GM23248 (cell line): ENCODE data around the gene TFEC. TPM values are rescaled to one million over a fixed set of nuclear protein-coding genes. Genes with fewer than 3 reads are reported as not detected.
"Not testable (repeated sequence)": the region's sequence is repeated elsewhere in the genome, so short reads cannot be mapped to it uniquely, and the experiment has no call there.

Experiments used
- DNase-seq: peaks from one replicate; pipeline ENCODE4 v3.0.0-alpha.2; 2015
- H2AFZ ChIP-seq: fragments of 200-600 bp; sonication (generic); 2 replicates; pipeline ENCODE4 v1.6.1; 2016; ENCODE audit warnings: antibody characterized with exemption
- H3F3A ChIP-seq: fragments of 200-600 bp; sonication (generic); 2 replicates; pipeline ENCODE4 v1.6.1; 2016; ENCODE audit warnings: mild to moderate bottlenecking, antibody characterized with exemption, mixed run types; ENCODE audit not compliant: insufficient read depth
- H3K27ac ChIP-seq: fragments of 200-600 bp; sonication (generic); 2 replicates; pipeline ENCODE4 v1.5.1; 2016; ENCODE audit warnings: mild to moderate bottlenecking
- H3K27me3 ChIP-seq: fragments of 200-600 bp; sonication (generic); replicated peaks from 2 replicates; pipeline ENCODE4 v1.6.1; 2016; ENCODE audit warnings: mild to moderate bottlenecking; ENCODE audit not compliant: insufficient read depth
- H3K36me3 ChIP-seq: fragments of 200-600 bp; sonication (generic); 2 replicates; pipeline ENCODE4 v1.6.1; 2016; ENCODE audit warnings: low read depth, mild to moderate bottlenecking
- H3K4me1 ChIP-seq: fragments of 200-600 bp; sonication (generic); 2 replicates; pipeline ENCODE4 v1.6.1; 2016; ENCODE audit warnings: mild to moderate bottlenecking; ENCODE audit not compliant: insufficient read depth
- H3K4me2 ChIP-seq: fragments of 200-600 bp; sonication (generic); one replicate; pipeline ENCODE4 v1.6.1; 2016; ENCODE audit warnings: mild to moderate bottlenecking; ENCODE audit not compliant: unreplicated experiment
- H3K4me3 ChIP-seq: fragments of 200-600 bp; sonication (generic); 2 replicates; pipeline ENCODE4 v1.5.1; 2016; ENCODE audit warnings: mild to moderate bottlenecking
- H3K79me2 ChIP-seq: fragments of 200-600 bp; sonication (generic); 2 replicates; pipeline ENCODE4 v1.6.1; 2016; ENCODE audit warnings: mild to moderate bottlenecking; ENCODE audit not compliant: insufficient read depth
- H3K9ac ChIP-seq: fragments of 200-600 bp; sonication (generic); 2 replicates; pipeline ENCODE4 v1.6.1; 2016; ENCODE audit warnings: mild to moderate bottlenecking
- H3K9me2 ChIP-seq: fragments of 200-600 bp; sonication (generic); 2 replicates; pipeline ENCODE4 v1.6.1; 2016; ENCODE audit warnings: mixed run types, mild to moderate bottlenecking, moderate library complexity; ENCODE audit not compliant: insufficient read depth
- H3K9me3 ChIP-seq: fragments of 200-600 bp; sonication (generic); one replicate; pipeline ENCODE4 v1.6.1; 2017; ENCODE audit warnings: low read depth
- H4K20me1 ChIP-seq: fragments of 200-600 bp; sonication (generic); 2 replicates; pipeline ENCODE4 v1.6.0; 2016; ENCODE audit not compliant: insufficient read depth
- EZH2 ChIP-seq: fragments of 200-600 bp; sonication (generic); IDR thresholded peaks from 2 replicates; pipeline ENCODE4 v1.6.1; 2018; ENCODE audit warnings: antibody characterized with exemption, mild to moderate bottlenecking; ENCODE audit not compliant: insufficient read depth, poor library complexity, severe bottlenecking
- EZH2phosphoT487 ChIP-seq: fragments of 200-600 bp; sonication (generic); IDR thresholded peaks from 2 replicates; pipeline ENCODE4 v1.6.1; 2018; ENCODE audit warnings: antibody characterized with exemption, moderate library complexity, mild to moderate bottlenecking, low read depth; ENCODE audit not compliant: insufficient read depth
- WGBS, 2 experiments: methylation state at CpG; one replicate each; pipeline ENCODE4 v1.1.6; 2015 to 2017; ENCODE audit warnings: low lambda C conversion rate in 2 of 2, low coverage in 1 of 2; ENCODE audit errors: missing lambda C conversion rate in 2 of 2; 5-methylcytosine and 5-hydroxymethylcytosine counted together
- in situ Hi-C: fragments of 300-500 bp; cut with MboI; formaldehyde crosslinking; loops from 2 replicates; pipeline ENCODE4 v1.15.0; 2020
- polyA plus RNA-seq: library from polyadenylated mRNA; unstranded; fragments of >200 nt; fragmentation: Nextera tagmentation; extraction: Ambion mirVana; gene quantifications from 2 replicates; pipeline ENCODE4 v1.2.1, GENCODE V29; 2016
- total RNA-seq: library from RNA; depleted of rRNA; stranded (reverse); fragments of >200 nt; shearing (Covaris generic); gene quantifications from 2 replicates; pipeline ENCODE4 v1.2.3, GENCODE V29; 2014

TFEC gene
- total and polyA plus RNA-seq, 2 experiments from 2014 or later = not detected

- no peak for DNase-seq
- WGBS, 2 experiments = 0 to 4% methylated on average over 1 of the region's 1 CpG
- no peaks in the 10 kb centered on the region for H3F3A ChIP-seq
Observed at GRCh38 chr7:116011584-116011983, 19.0 kb downstream of the TFEC start.

DNA sequence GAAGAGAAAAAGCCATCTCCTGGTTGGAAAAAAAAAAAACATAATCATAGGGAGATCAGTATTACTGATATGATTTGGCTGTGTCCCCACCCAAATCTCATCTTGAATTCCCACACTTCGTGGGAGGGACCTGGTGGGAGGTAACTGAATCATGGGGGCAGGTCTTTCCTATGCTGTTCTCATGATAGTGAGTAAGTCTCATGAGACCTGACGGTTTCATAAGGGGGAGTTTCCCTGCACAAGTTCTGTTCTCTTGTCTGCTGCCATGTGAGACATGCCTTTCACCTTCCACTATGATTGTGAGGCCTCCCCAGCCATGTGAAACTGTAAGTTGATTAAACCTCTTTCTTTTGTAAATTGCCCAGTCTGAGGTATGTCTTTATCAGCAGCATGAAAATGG lies 25.8 kb downstream of the TFEC start:
- H3K9ac ChIP-seq, H3K4me2 ChIP-seq, H4K20me1 ChIP-seq, H3K79me2 ChIP-seq, in situ Hi-C loops, H3K27me3 ChIP-seq, DNase-seq, H3K9me2 ChIP-seq, H2AFZ ChIP-seq, H3K4me1 ChIP-seq, H3K9me3 ChIP-seq, H3K36me3 ChIP-seq, H3K4me3 ChIP-seq, H3K27ac ChIP-seq, H3F3A ChIP-seq: not testable (repeated sequence)
- 0 to 8% methylated on average over 2 of the region's 2 CpGs for WGBS, 2 experiments

More at GRCh38 chr7:116011584-116011983, 19.0 kb downstream of the TFEC start:
- no peaks in the 10 kb centered on the region for H3K27me3 ChIP-seq
- no peak overlapping the region for H3K27ac ChIP-seq
- H2AFZ ChIP-seq = no peak overlapping the region
- TF ChIP-seq EZH2phosphoT487 (no peak), EZH2 (no peak)
- H3K4me1 ChIP-seq = no peaks in the 10 kb centered on the region
- no peak overlapping the region for H3K9ac ChIP-seq
- no peaks in the 10 kb centered on the region for H3K36me3 ChIP-seq
- in situ Hi-C loops = no loop called here
- no peak overlapping the region for H3K4me2 ChIP-seq
- H3K4me3 ChIP-seq = no peak overlapping the region
- no peaks in the 10 kb centered on the region for H4K20me1 ChIP-seq
- no peaks in the 10 kb centered on the region for H3K79me2 ChIP-seq
- H3K9me3 ChIP-seq = no peaks in the 10 kb centered on the region
- no peaks in the 10 kb centered on the region for H3K9me2 ChIP-seq

GRCh38 chr7:115997221-115997620 lies 33.3 kb downstream of the TFEC start:
- Histone ChIP-seq H4K20me1 (no peaks in the 10 kb centered on the region), H3K9ac (no peak overlapping the region), H3K27ac (no peak overlapping the region), H3F3A (no peaks in the 10 kb centered on the region), H3K9me2 (no peaks in the 10 kb centered on the region), H3K27me3 (no peaks in the 10 kb centered on the region), H2AFZ (no peak overlapping the region), H3K4me1 (no peaks in the 10 kb centered on the region), H3K36me3 (no peaks in the 10 kb centered on the region), H3K4me3 (no peak overlapping the region), H3K79me2 (no peaks in the 10 kb centered on the region), H3K4me2 (no peak overlapping the region), H3K9me3 (no peaks in the 10 kb centered on the region)
- DNase-seq = no peak
- in situ Hi-C loops = no loop called here
- WGBS, 2 experiments = 57 to 63% methylated on average over 4 of the region's 4 CpGs
- TF ChIP-seq EZH2phosphoT487 = no peak
- TF ChIP-seq EZH2 = no peak

DNA sequence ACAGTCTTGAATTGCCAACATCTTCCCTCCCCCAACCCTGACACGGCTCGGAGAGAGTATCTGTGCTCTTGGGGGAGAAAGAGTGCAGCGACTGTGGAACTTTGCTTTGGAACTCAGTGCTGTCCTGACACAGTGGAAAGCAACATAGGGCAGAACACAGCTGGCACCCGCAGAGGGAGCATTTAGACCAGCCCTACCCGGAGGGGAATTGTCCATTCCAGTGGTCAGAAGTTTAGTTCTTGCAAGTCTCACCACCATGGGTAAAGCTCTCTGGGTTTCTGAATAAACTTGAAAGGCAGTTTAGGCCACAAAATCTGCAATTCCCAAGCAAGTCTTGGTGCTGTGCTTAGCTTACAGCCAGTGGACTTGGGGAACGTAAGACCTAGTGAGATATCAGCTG lies 34.9 kb downstream of the TFEC start:
- Histone ChIP-seq H3K4me3 (no peak overlapping the region), H3K36me3 (no peaks in the 10 kb centered on the region), H3K4me2 (no peak overlapping the region), H4K20me1 (no peaks in the 10 kb centered on the region), H2AFZ (no peak overlapping the region), H3K9ac (no peak overlapping the region), H3K27me3 (no peaks in the 10 kb centered on the region), H3K9me2 (no peaks in the 10 kb centered on the region), H3K27ac (no peak overlapping the region), H3F3A (no peaks in the 10 kb centered on the region), H3K9me3 (no peaks in the 10 kb centered on the region), H3K79me2 (no peaks in the 10 kb centered on the region), H3K4me1 (no peaks in the 10 kb centered on the region)
- TF ChIP-seq EZH2phosphoT487 (no peak), EZH2 (no peak)
- no peak for DNase-seq
- in situ Hi-C loops = no loop called here
- 71 to 79% methylated on average over 6 of the region's 6 CpGs for WGBS, 2 experiments

DNA sequence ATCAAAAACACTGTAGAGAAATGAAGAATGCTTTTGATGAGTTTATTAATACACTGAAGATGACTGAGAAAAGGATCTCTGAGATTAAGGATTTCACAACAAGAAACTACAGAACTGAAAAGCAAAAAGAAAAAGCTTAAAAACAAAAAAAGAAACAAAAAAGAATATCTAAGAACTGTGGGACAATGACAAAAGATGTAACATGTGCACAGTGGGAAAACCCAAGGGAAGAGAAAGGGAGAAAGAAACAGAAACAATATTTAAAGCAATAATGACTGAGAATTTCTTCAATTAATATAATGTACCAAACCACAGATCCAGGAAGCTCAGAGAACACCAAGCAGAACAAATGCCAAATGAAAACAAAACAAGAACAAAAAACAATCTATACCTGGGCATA lies 42.2 kb downstream of the TFEC start:
- H3K9me3 ChIP-seq = no peaks in the 10 kb centered on the region
- no peak overlapping the region for H3K4me2 ChIP-seq
- no peak for DNase-seq
- H3K9ac ChIP-seq = no peak overlapping the region
- H3K4me3 ChIP-seq = no peak overlapping the region
- no peak overlapping the region for H2AFZ ChIP-seq
- no peak for TF ChIP-seq EZH2
- no peak for TF ChIP-seq EZH2phosphoT487
- H4K20me1 ChIP-seq = no peaks in the 10 kb centered on the region
- no peaks in the 10 kb centered on the region for H3K9me2 ChIP-seq
- H3K79me2 ChIP-seq = no peaks in the 10 kb centered on the region
- no peaks in the 10 kb centered on the region for H3K4me1 ChIP-seq
- no peaks in the 10 kb centered on the region for H3F3A ChIP-seq
- no peak overlapping the region for H3K27ac ChIP-seq
- in situ Hi-C loops = no loop called here
- H3K36me3 ChIP-seq = no peaks in the 10 kb centered on the region
- 0 out of 2 replicates have a peak, but pooled peaks cover 5% of the 10 kb centered on the region for H3K27me3 ChIP-seq
